Pancreas (tissue), 10 donors: ENCODE results near the gene LRMDA. TPM values are rescaled to one million over a fixed set of nuclear protein-coding genes. Genes with fewer than 3 reads are reported as not detected.

Experiments used
- ATAC-seq, 4 donors: fragments of 200-7000 bp; cut with Tn5 transposase; one replicate each; pipeline versions ENCODE4 v1.8.0 to v1.9.1; 2020; ENCODE audit warnings: mild to moderate bottlenecking in 4 of 4, moderate library complexity in 4 of 4
- DNase-seq, 6 donors: peaks; one replicate each; pipeline ENCODE4 v3.0.0-alpha.2; 2020
- FAIRE-seq: peaks from 2 replicates; lab custom pipeline; 2012; peaks lifted over from hg19 to GRCh38; lab: Jason Lieb, UNC
- H3K27ac ChIP-seq, 4 donors: fragments of 200-600 bp; sonication (generic); 1 replicate in 3 of 4; 2 replicates in 1 of 4; pipeline versions ENCODE4 v1.5.0 to v1.8.0; 2020
- H3K27me3 ChIP-seq, 4 donors: fragments of 200-600 bp; one replicate each; pipeline ENCODE4 v1.8.0; 2021
- H3K36me3 ChIP-seq, 3 donors: fragments of 200-600 bp; sonication (generic) in 1 of 3; one replicate each; pipeline versions ENCODE4 v1.5.0 to v1.8.0; 2020 to 2021
- H3K4me1 ChIP-seq, 3 donors: fragments of 200-600 bp; one replicate each; pipeline ENCODE4 v1.8.0; 2021
- H3K4me3 ChIP-seq, 4 donors: fragments of 200-600 bp; sonication (generic) in 2 of 4; one replicate each; pipeline versions ENCODE4 v1.5.0 to v1.8.0; 2020 to 2021
- H3K9me3 ChIP-seq, 4 donors: fragments of 200-600 bp; one replicate each; pipeline ENCODE4 v1.8.0; 2021
- CTCF ChIP-seq, 4 donors: fragments of 200-600 bp; sonication (generic) in 3 of 4; IDR thresholded peaks; one replicate each; pipeline versions ENCODE4 v1.5.0 to v1.8.0; 2021; ENCODE audit warnings: antibody characterized with exemption in 4 of 4
- WGBS, 2 donors: extraction: QIAGEN DNeasy Blood & Tissue Kit; methylation state at CpG; one replicate each; pipeline ENCODE4 v1.1.7; 2013; 5-methylcytosine and 5-hydroxymethylcytosine counted together
- intact Hi-C, 3 donors: fragments of 100-400 bp; cut with DNase I; formaldehyde crosslinking; loops; one replicate each; pipeline versions ENCODE4 v1.11.1 to v1.14.2; 2022
- polyA plus RNA-seq, 2 donors: library from polyadenylated mRNA; stranded (reverse); fragments of 200-250 nt; gene quantifications; one replicate each; pipeline ENCODE4 v1.2.3, GENCODE V29; 2013
- total RNA-seq, 6 donors: library from RNA; stranded (reverse); fragmentation: NEBNext Ultra II Directional in 4 of 6; extraction: Animal tissue kit (Norgen Biotek cat#: 25700) in 4 of 6; gene quantifications; one replicate each; pipeline versions ENCODE4 v1.2.1 to v1.2.4, GENCODE V29; 2021 to 2023
- donor health status: healthy with polysubstance abuse.
- donor health status: DM: no; HTN: no; CAD: no; lungs with moderate emphysema.
- donor health status: DM: no; HTN: no; CAD: no.
- donor health status: control.
- donor health status: control.
- donor health status: Bipolar disorder and iron deficiency.
- donor health status: DM: yes; HTN: yes; CAD: no.
- donor health status: DM: no; HTN: no; CAD: no.
- donor health status: DM: no; HTN: no; CAD: no.
- donor health status: DM: yes; HTN: yes; CAD: no.

Gene LRMDA
- total and polyA plus RNA-seq, 8 donors, result 4.6 to 21.2 (median 13.4) TPM

GRCh38 chr10:76358743-76359395 lies 927.4 kb downstream of the LRMDA start:
- Histone ChIP-seq H3K27me3 (no peaks in the 10 kb centered on the region), H3K4me1 (no peaks in the 10 kb centered on the region), H3K27ac (no peak overlapping the region), H3K9me3 (no peaks in the 10 kb centered on the region), H3K36me3 (no peaks in the 10 kb centered on the region), H3K4me3 (no peak overlapping the region)
- no peak for TF ChIP-seq CTCF (IDR thresholded peaks at IDR 0.05)
- DNase-seq (no peak), FAIRE-seq (no peak), ATAC-seq (no peak)
- 92 to 96% methylated on average over 5 of the region's 5 CpGs for WGBS, 2 donors
- intact Hi-C loops, result no loop called here

DNA sequence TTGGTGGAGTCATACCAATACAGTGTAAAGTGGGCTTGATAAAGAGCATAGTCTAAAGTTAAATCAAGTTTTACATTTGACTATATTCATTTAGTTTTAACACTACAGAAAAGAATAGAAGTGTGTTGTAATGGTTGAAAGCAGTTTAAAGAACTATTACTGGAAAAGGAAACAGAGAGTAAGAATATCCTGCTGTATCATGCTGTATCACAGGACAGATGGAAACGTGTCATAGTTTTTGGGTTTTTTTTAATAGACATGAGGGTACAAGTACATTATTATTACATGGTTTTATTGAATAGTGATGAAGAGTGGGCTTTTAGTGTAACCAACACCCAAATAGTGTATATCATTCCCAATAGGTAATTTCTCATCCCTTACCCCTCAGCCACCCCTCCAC lies 944.3 kb downstream of the LRMDA start:
- Histone ChIP-seq H3K9me3 (no peaks in the 10 kb centered on the region), H3K27me3 (no peaks in the 10 kb centered on the region), H3K27ac (no peak overlapping the region), H3K36me3 (no peaks in the 10 kb centered on the region), H3K4me1 (no peaks in the 10 kb centered on the region), H3K4me3 (no peak overlapping the region)
- DNase-seq, result no peak
- 91 to 94% methylated on average over 1 of the region's 1 CpG for WGBS, 2 donors
- TF ChIP-seq CTCF (IDR thresholded peaks at IDR 0.05), result no peak
- FAIRE-seq, result no peak
- intact Hi-C loops, result no loop called here
- ATAC-seq, result no peak

DNA sequence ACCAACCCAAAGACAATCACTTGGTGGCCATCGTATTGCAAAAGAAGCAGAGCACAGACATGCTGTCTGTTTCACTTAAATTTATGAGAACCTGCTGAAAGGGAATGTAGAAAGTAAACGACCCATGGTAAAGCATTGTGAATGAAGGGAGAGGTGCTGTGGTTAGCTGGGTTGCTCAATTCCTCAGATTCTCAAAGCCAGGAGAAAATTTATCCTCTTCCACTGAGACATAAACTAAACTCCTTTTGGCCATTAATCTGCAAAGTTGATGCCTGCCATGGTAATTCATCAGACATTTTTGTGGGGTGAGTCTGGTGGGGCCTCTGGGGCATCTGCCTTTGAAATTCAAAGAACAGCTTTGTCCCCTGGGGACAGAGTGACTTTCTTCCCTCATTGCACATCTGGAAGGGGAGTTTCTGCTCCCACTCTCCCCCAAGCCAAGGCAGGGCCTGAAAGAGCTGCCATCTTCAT lies 951.0 kb downstream of the LRMDA start:
- no peaks in the 10 kb centered on the region for H3K36me3 ChIP-seq
- no peaks in the 10 kb centered on the region for H3K27me3 ChIP-seq
- ATAC-seq (no peak), FAIRE-seq (no peak), DNase-seq (no peak)
- no peak for TF ChIP-seq CTCF (IDR thresholded peaks at IDR 0.05)
- intact Hi-C loops, result no loop called here
- WGBS, 2 donors, result 81 to 88% methylated on average over 2 of the region's 2 CpGs
- no peaks in the 10 kb centered on the region for H3K9me3 ChIP-seq
- peaks cover 0 to 2% (median 0%) of the 10 kb centered on the region in 3 donors for H3K4me1 ChIP-seq
- no peak overlapping the region for H3K27ac ChIP-seq
- no peak overlapping the region for H3K4me3 ChIP-seq

DNA sequence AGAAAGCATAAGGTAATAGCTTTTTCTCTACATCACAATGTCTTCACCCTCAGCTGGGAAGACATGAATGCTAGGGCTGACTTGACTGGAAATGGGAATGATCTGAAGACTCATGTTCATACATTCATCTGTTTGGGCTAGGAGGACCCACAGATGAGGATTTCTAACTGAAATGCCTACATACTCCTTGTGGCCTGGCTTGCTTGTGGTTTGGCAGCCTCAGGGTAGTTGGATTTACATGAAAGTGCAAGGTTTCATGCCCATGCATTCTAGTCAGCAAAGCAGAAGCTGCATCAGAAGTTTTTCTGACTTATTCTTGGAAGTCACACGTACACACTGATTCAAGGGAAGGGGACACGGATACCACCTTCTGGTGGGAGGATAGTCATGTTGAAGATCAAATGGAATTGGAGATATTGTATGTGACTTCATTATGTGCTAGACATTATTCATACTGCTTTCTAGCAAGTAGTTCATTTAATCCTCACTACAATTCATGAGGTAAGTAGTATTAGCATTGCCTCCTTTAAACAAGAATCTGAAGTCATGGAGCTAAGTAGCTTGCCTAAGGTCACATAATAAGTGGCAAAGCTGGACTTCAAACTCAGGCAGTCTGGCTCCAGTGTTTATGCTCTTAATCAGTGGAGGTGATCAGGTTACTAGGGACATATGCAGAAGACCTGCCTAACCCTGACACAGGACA lies 957.0 kb downstream of the LRMDA start:
- intact Hi-C loops, result no loop called here
- FAIRE-seq, result no peak

More for the DNA sequence above, 957.0 kb downstream of the LRMDA start:
- TF ChIP-seq CTCF (IDR thresholded peaks at IDR 0.05), result no peak
- H3K36me3 ChIP-seq, result no peaks in the 10 kb centered on the region
- no peaks in the 10 kb centered on the region for H3K9me3 ChIP-seq
- no peak overlapping the region for H3K4me3 ChIP-seq
- no peaks in the 10 kb centered on the region for H3K27me3 ChIP-seq
- H3K4me1 ChIP-seq, result peaks cover 0 to 2% (median 0%) of the 10 kb centered on the region in 3 donors
- H3K27ac ChIP-seq, result no peak overlapping the region
- 86 to 98% methylated on average over 2 of the region's 2 CpGs for WGBS, 2 donors
- ATAC-seq (no peak), DNase-seq (no peak)
